ENCODE results near the gene ATG13.
"Not testable (repeated sequence)": the region's sequence is repeated elsewhere in the genome, so short reads cannot be mapped to it uniquely, and the experiment has no call there.

Gene ATG13

DNA sequence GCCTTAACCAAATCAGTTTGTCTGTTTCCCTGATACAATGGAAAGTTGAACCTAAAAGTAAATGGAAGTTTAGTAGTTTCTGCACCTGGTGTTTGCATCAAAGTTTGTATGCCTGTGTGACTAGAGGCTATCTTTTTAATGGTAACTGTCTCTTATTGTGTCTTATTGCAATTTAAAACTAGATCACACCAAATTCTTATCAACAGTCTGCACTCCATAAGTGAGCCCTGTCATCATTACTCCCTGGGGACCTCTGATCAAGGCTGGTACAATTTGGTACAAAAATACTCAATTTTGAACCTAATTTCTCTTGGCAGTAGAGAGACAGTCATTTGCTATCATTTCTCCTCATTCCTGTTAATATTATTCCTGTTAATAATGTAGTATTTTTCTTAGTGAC lies 45.0 kb downstream of the ATG13 start:
- no peak overlapping the region for H3K4me3 ChIP-seq (ENCODE audit: low read depth in 1 of 2, low read length in 2 of 2)
- H3K36me3 ChIP-seq (ENCODE audit: control insufficient read depth in 1 of 2, insufficient read depth in 2 of 2, low read length in 2 of 2) = peaks cover 38 to 79% of the 10 kb centered on the region in 2 donors
- H3K4me1 ChIP-seq (ENCODE audit: control insufficient read depth in 1 of 2, insufficient read depth in 2 of 2, low read length in 2 of 2) = no peaks in the 10 kb centered on the region
- no peaks in the 10 kb centered on the region for H3K9me3 ChIP-seq (ENCODE audit: control insufficient read depth in 1 of 2, low read length in 2 of 2)
- H3K27me3 ChIP-seq (ENCODE audit: control insufficient read depth in 1 of 2, insufficient read depth in 2 of 2, low read length in 2 of 2) = no peaks in the 10 kb centered on the region
- no peak overlapping the region for H3K9ac ChIP-seq (ENCODE audit: low read depth in 1 of 2, low read length in 2 of 2)
- no peak overlapping the region for H3K27ac ChIP-seq (ENCODE audit: low read depth, low read length)

GRCh38 chr11:46663277-46663940 lies 46.1 kb downstream of the ATG13 start:
- H3K9ac ChIP-seq (ENCODE audit: low read depth in 1 of 2, low read length in 2 of 2) = no peak overlapping the region
- no peak overlapping the region for H3K27ac ChIP-seq (ENCODE audit: low read depth, low read length)
- H3K9me3 ChIP-seq (ENCODE audit: control insufficient read depth in 1 of 2, low read length in 2 of 2) = no peaks in the 10 kb centered on the region
- peaks cover 43 to 81% of the 10 kb centered on the region in 2 donors for H3K36me3 ChIP-seq (ENCODE audit: control insufficient read depth in 1 of 2, insufficient read depth in 2 of 2, low read length in 2 of 2)
- H3K4me1 ChIP-seq (ENCODE audit: control insufficient read depth in 1 of 2, insufficient read depth in 2 of 2, low read length in 2 of 2) = no peaks in the 10 kb centered on the region
- H3K4me3 ChIP-seq (ENCODE audit: low read depth in 1 of 2, low read length in 2 of 2) = no peak overlapping the region
- H3K27me3 ChIP-seq (ENCODE audit: control insufficient read depth in 1 of 2, insufficient read depth in 2 of 2, low read length in 2 of 2) = no peaks in the 10 kb centered on the region

DNA sequence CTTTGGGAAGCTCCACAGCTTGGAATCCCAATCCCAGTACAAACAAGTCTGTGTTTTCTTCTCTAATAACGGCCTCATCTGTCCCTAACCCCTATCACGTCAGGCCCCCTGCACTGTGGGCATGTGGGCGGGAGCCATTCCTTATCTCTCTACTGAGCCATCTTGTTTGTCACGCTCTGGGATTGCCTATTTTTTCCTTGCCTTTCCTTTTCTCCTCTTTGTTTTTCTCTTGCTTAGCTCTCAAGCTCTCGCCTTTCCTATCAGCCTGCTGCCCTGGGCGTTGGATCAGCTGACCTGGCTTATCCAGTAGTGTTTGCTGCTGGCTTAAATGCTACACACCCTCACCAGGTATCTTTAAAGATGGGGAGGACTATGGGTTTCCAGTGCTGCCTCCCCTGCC lies 47.3 kb downstream of the ATG13 start:
- Histone ChIP-seq H3K4me1 (ENCODE audit: control insufficient read depth in 1 of 2, insufficient read depth in 2 of 2, low read length in 2 of 2) (no peaks in the 10 kb centered on the region), H3K9ac (ENCODE audit: low read depth in 1 of 2, low read length in 2 of 2) (no peak overlapping the region), H3K4me3 (ENCODE audit: low read depth in 1 of 2, low read length in 2 of 2) (no peak overlapping the region), H3K9me3 (ENCODE audit: control insufficient read depth in 1 of 2, low read length in 2 of 2) (no peaks in the 10 kb centered on the region), H3K27me3 (ENCODE audit: control insufficient read depth in 1 of 2, insufficient read depth in 2 of 2, low read length in 2 of 2) (no peaks in the 10 kb centered on the region), H3K27ac (ENCODE audit: low read depth, low read length) (no peak overlapping the region), H3K36me3 (ENCODE audit: control insufficient read depth in 1 of 2, insufficient read depth in 2 of 2, low read length in 2 of 2) (peaks cover 49 to 83% of the 10 kb centered on the region in 2 donors)

GRCh38 chr11:46665356-46665755 lies 48.0 kb downstream of the ATG13 start:
- no peak overlapping the region for H3K4me3 ChIP-seq (ENCODE audit: low read depth in 1 of 2, low read length in 2 of 2)
- no peak overlapping the region for H3K27ac ChIP-seq (ENCODE audit: low read depth, low read length)
- no peaks in the 10 kb centered on the region for H3K27me3 ChIP-seq (ENCODE audit: control insufficient read depth in 1 of 2, insufficient read depth in 2 of 2, low read length in 2 of 2)
- no peak overlapping the region for H3K9ac ChIP-seq (ENCODE audit: low read depth in 1 of 2, low read length in 2 of 2)
- no peaks in the 10 kb centered on the region for H3K4me1 ChIP-seq (ENCODE audit: control insufficient read depth in 1 of 2, insufficient read depth in 2 of 2, low read length in 2 of 2)
- H3K9me3 ChIP-seq (ENCODE audit: control insufficient read depth in 1 of 2, low read length in 2 of 2) = no peaks in the 10 kb centered on the region
- H3K36me3 ChIP-seq (ENCODE audit: control insufficient read depth in 1 of 2, insufficient read depth in 2 of 2, low read length in 2 of 2) = peaks cover 49 to 84% of the 10 kb centered on the region in 2 donors

GRCh38 chr11:46666516-46666915 lies 49.2 kb downstream of the ATG13 start:
- Histone ChIP-seq H3K9ac (ENCODE audit: low read depth in 1 of 2, low read length in 2 of 2) (no peak overlapping the region), H3K4me3 (ENCODE audit: low read depth in 1 of 2, low read length in 2 of 2) (no peak overlapping the region), H3K36me3 (ENCODE audit: control insufficient read depth in 1 of 2, insufficient read depth in 2 of 2, low read length in 2 of 2) (peaks cover 49 to 87% of the 10 kb centered on the region in 2 donors), H3K4me1 (ENCODE audit: control insufficient read depth in 1 of 2, insufficient read depth in 2 of 2, low read length in 2 of 2) (peaks cover under 1% of the 10 kb centered on the region in 2 donors), H3K27me3 (ENCODE audit: control insufficient read depth in 1 of 2, insufficient read depth in 2 of 2, low read length in 2 of 2) (no peaks in the 10 kb centered on the region), H3K27ac (ENCODE audit: low read depth, low read length) (no peak overlapping the region), H3K9me3 (ENCODE audit: control insufficient read depth in 1 of 2, low read length in 2 of 2) (no peaks in the 10 kb centered on the region)

DNA sequence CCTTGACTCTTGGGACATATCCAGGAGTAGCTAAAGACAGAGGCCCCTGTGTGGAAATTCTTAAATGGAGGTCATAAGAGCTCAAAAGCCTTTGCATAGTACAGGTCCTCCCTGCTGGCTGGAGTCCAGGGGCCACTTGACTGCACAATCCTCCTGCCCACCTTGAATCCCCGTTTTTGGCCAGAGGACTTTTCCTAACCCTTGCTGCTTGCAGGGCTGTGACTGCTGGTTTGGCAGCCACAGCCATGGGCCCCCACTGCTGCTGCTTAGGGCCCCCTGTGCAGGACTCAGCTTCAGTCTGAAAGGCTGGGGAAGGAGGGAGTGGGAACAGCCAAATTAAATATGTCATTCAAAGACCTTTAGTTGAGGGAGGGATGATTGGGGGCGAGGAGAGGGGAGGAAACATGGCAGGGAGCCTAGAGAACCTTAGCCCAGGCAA lies 49.7 kb downstream of the ATG13 start:
- Histone ChIP-seq H3K27me3 (ENCODE audit: control insufficient read depth in 1 of 2, insufficient read depth in 2 of 2, low read length in 2 of 2) (no peaks in the 10 kb centered on the region), H3K4me1 (ENCODE audit: control insufficient read depth in 1 of 2, insufficient read depth in 2 of 2, low read length in 2 of 2) (peaks cover 6% of the 10 kb centered on the region in 2 donors), H3K9ac (ENCODE audit: low read depth in 1 of 2, low read length in 2 of 2) (no peak overlapping the region), H3K36me3 (ENCODE audit: control insufficient read depth in 1 of 2, insufficient read depth in 2 of 2, low read length in 2 of 2) (peaks cover 51 to 87% of the 10 kb centered on the region in 2 donors), H3K27ac (ENCODE audit: low read depth, low read length) (no peak overlapping the region), H3K4me3 (ENCODE audit: low read depth in 1 of 2, low read length in 2 of 2) (no peak overlapping the region), H3K9me3 (ENCODE audit: control insufficient read depth in 1 of 2, low read length in 2 of 2) (no peaks in the 10 kb centered on the region)

- no peak overlapping the region for H3K9ac ChIP-seq (ENCODE audit: low read depth in 1 of 2, low read length in 2 of 2)
- H3K27me3 ChIP-seq (ENCODE audit: control insufficient read depth in 1 of 2, insufficient read depth in 2 of 2, low read length in 2 of 2) = no peaks in the 10 kb centered on the region
- no peaks in the 10 kb centered on the region for H3K9me3 ChIP-seq (ENCODE audit: control insufficient read depth in 1 of 2, low read length in 2 of 2)
- peaks cover 58 to 88% of the 10 kb centered on the region in 2 donors for H3K36me3 ChIP-seq (ENCODE audit: control insufficient read depth in 1 of 2, insufficient read depth in 2 of 2, low read length in 2 of 2)
- no peak overlapping the region for H3K4me3 ChIP-seq (ENCODE audit: low read depth in 1 of 2, low read length in 2 of 2)
- peaks cover 9 to 12% of the 10 kb centered on the region in 2 donors for H3K4me1 ChIP-seq (ENCODE audit: control insufficient read depth in 1 of 2, insufficient read depth in 2 of 2, low read length in 2 of 2)
- no peak overlapping the region for H3K27ac ChIP-seq (ENCODE audit: low read depth, low read length)
Observed at GRCh38 chr11:46668480-46669085, 51.2 kb downstream of the ATG13 start.

DNA sequence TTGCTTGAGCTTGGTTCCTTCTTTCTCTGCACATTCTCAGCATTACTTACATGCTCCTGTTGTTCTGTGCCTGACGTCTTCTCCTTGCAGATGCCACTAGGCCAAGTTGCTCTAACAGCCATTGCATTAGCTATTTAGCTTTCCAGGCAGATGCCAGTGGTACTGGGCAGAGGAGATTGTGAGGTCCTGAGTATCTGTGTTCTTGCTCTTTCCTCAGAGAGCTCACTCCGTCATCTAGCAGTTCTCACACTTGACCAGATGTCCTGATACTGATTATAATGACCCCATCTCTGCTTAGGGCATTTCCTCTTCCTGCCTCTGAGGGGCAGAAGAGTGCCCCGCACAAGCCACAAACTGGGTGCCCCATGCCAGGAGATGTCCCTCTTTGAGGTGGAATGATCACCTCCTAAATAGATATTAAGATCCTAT lies 52.4 kb downstream of the ATG13 start:
- Histone ChIP-seq H3K27me3 (ENCODE audit: control insufficient read depth in 1 of 2, insufficient read depth in 2 of 2, low read length in 2 of 2) (no peaks in the 10 kb centered on the region), H3K36me3 (ENCODE audit: control insufficient read depth in 1 of 2, insufficient read depth in 2 of 2, low read length in 2 of 2) (peaks cover 59 to 83% of the 10 kb centered on the region in 2 donors), H3K4me1 (ENCODE audit: control insufficient read depth in 1 of 2, insufficient read depth in 2 of 2, low read length in 2 of 2) (peaks cover 19% of the 10 kb centered on the region in 2 donors), H3K27ac (ENCODE audit: low read depth, low read length) (no peak overlapping the region), H3K9me3 (ENCODE audit: control insufficient read depth in 1 of 2, low read length in 2 of 2) (no peaks in the 10 kb centered on the region), H3K4me3 (ENCODE audit: low read depth in 1 of 2, low read length in 2 of 2) (no peak overlapping the region), H3K9ac (ENCODE audit: low read depth in 1 of 2, low read length in 2 of 2) (no peak overlapping the region)

DNA sequence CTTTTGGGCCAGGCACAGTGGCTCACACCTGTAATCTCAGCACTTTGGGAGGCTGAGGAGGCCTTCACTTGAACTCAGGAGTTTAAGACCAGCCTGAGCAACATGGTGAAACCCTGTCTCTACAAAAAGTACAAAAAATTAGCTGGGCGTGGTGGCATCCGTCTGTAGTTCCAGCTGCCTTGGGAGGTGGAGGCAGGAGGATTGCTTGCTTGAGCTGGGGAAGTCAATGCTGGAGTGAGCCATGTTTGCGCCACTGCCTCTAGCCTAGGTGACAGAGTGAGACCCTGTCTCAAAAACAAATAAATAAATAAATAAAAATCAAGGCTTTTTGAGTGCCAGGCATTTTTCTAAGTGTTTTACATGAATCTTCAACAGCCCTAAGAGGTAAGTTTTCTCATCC lies 53.2 kb downstream of the ATG13 start:
- H3K27ac ChIP-seq (ENCODE audit: low read depth, low read length); H3K9ac ChIP-seq (ENCODE audit: low read depth in 1 of 2, low read length in 2 of 2); H3K9me3 ChIP-seq (ENCODE audit: control insufficient read depth in 1 of 2, low read length in 2 of 2); H3K27me3 ChIP-seq (ENCODE audit: control insufficient read depth in 1 of 2, insufficient read depth in 2 of 2, low read length in 2 of 2); H3K4me3 ChIP-seq (ENCODE audit: low read depth in 1 of 2, low read length in 2 of 2): not testable (repeated sequence)
- Histone ChIP-seq H3K36me3 (ENCODE audit: control insufficient read depth in 1 of 2, insufficient read depth in 2 of 2, low read length in 2 of 2) (peaks cover 53 to 76% of the 10 kb centered on the region in 2 donors), H3K4me1 (ENCODE audit: control insufficient read depth in 1 of 2, insufficient read depth in 2 of 2, low read length in 2 of 2) (peaks cover 27% of the 10 kb centered on the region in 2 donors)

GRCh38 chr11:46671958-46672315 lies 54.6 kb downstream of the ATG13 start:
- H3K27ac ChIP-seq (ENCODE audit: low read depth, low read length) = no peak overlapping the region
- H3K9me3 ChIP-seq (ENCODE audit: control insufficient read depth in 1 of 2, low read length in 2 of 2) = no peaks in the 10 kb centered on the region
- H3K36me3 ChIP-seq (ENCODE audit: control insufficient read depth in 1 of 2, insufficient read depth in 2 of 2, low read length in 2 of 2) = peaks cover 51 to 72% of the 10 kb centered on the region in 2 donors
- no peak overlapping the region for H3K9ac ChIP-seq (ENCODE audit: low read depth in 1 of 2, low read length in 2 of 2)
- peaks cover 37 to 40% of the 10 kb centered on the region in 2 donors for H3K4me1 ChIP-seq (ENCODE audit: control insufficient read depth in 1 of 2, insufficient read depth in 2 of 2, low read length in 2 of 2)
- no peak overlapping the region for H3K4me3 ChIP-seq (ENCODE audit: low read depth in 1 of 2, low read length in 2 of 2)
- H3K27me3 ChIP-seq (ENCODE audit: control insufficient read depth in 1 of 2, insufficient read depth in 2 of 2, low read length in 2 of 2) = no peaks in the 10 kb centered on the region

Measured in duodenal mucosa (tissue), 2 donors.